Measurements from ENCODE around the gene SNAPC4. TPM values are rescaled to one million over a fixed set of nuclear protein-coding genes. Genes with fewer than 3 reads are reported as not detected.

Gene SNAPC4
- total and polyA plus RNA-seq, 2 of the 8 experiments (the other 6 are each of a cell fraction or from before 2014, with no cell fraction given), result 6.9 to 18.1 TPM

DNA sequence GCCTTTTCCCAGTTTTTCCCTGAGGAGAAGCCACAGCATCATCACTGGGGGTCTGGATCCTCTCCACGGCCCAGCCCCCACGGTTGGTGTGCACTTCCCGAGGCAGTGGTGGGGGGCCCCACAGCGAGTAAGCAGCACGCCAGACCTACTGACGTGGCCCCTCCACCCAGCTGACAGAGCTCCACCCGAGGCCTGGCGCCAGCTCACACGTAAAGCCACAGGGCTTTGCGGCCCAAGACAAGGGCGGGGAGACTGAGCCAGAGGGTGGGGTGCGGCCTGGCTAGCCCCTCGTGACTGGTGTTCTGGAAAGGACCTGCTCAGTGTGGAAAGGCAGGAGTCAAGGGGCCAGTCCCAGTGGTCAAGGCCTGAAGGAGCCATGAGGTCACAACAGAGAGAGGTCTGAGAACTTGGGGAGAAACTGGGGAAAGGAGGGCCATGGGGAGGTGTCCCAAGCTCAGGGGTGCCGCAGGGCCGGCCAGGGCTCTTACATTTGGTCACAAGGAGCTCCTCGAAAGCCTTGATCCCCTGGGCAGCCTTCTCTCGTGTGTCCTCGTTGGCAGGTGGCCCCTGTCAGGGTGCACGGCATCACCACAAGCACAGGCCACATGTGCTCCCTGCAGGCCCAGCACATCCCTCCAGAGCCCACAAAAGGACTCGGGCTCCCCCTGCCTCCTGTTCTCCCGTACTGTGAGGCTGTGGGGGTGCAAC is 5.5 kb downstream of the SNAPC4 start (continued):
- no peak for TF ChIP-seq KDM1A (IDR thresholded peaks at IDR 0.05; ENCODE audit: borderline replicate concordance, low read length)
- TF ChIP-seq POU5F1 (IDR thresholded peaks at IDR 0.05; ENCODE audit: low read depth, low read length), result no peak
- no peak for TF ChIP-seq RNF2 (IDR thresholded peaks at IDR 0.05; ENCODE audit: borderline replicate concordance, low read depth, low read length, missing control alignments, poor library complexity, severe bottlenecking)
